ENCODE measurements around the gene CDKAL1.

The CDKAL1 gene

GRCh38 chr6:20861481-20861880 is 327.2 kb downstream of the CDKAL1 start:
- H3K9me3 ChIP-seq (ENCODE audit: control insufficient read depth, insufficient read depth, low read length) = no peaks in the 10 kb centered on the region
- H3K4me1 ChIP-seq (ENCODE audit: insufficient read depth, low read length) = peaks cover 24% of the 10 kb centered on the region
- H3K36me3 ChIP-seq (ENCODE audit: insufficient read depth, low read length) = no peaks in the 10 kb centered on the region
- H3K9ac ChIP-seq (ENCODE audit: low read depth, low read length) = no peak overlapping the region

- Histone ChIP-seq H3K9ac (ENCODE audit: low read depth, low read length) (no peak overlapping the region), H3K9me3 (ENCODE audit: control insufficient read depth, insufficient read depth, low read length) (no peaks in the 10 kb centered on the region), H3K4me1 (ENCODE audit: insufficient read depth, low read length) (peaks cover 30% of the 10 kb centered on the region)
Measured at GRCh38 chr6:20866036-20866435, 331.8 kb downstream of the CDKAL1 start.

GRCh38 chr6:20866935-20867703 is 332.9 kb downstream of the CDKAL1 start:
- Histone ChIP-seq H3K4me1 (ENCODE audit: insufficient read depth, low read length) (peaks cover 30% of the 10 kb centered on the region), H3K36me3 (ENCODE audit: insufficient read depth, low read length) (no peaks in the 10 kb centered on the region), H3K9me3 (ENCODE audit: control insufficient read depth, insufficient read depth, low read length) (no peaks in the 10 kb centered on the region), H3K9ac (ENCODE audit: low read depth, low read length) (no peak overlapping the region)

More at GRCh38 chr6:20866036-20866435, 331.8 kb downstream of the CDKAL1 start:
- no peaks in the 10 kb centered on the region for H3K36me3 ChIP-seq (ENCODE audit: insufficient read depth, low read length)

GRCh38 chr6:20868397-20869096 is 334.3 kb downstream of the CDKAL1 start:
- no peaks in the 10 kb centered on the region for H3K36me3 ChIP-seq (ENCODE audit: insufficient read depth, low read length)
- peaks cover 38% of the 10 kb centered on the region for H3K4me1 ChIP-seq (ENCODE audit: insufficient read depth, low read length)
- no peak overlapping the region for H3K9ac ChIP-seq (ENCODE audit: low read depth, low read length)
- no peaks in the 10 kb centered on the region for H3K9me3 ChIP-seq (ENCODE audit: control insufficient read depth, insufficient read depth, low read length)

- Histone ChIP-seq H3K9ac (ENCODE audit: low read depth, low read length) (no peak overlapping the region), H3K36me3 (ENCODE audit: insufficient read depth, low read length) (no peaks in the 10 kb centered on the region), H3K9me3 (ENCODE audit: control insufficient read depth, insufficient read depth, low read length) (no peaks in the 10 kb centered on the region), H3K4me1 (ENCODE audit: insufficient read depth, low read length) (peaks cover 42% of the 10 kb centered on the region)
Measured at GRCh38 chr6:20870021-20870420, 335.8 kb downstream of the CDKAL1 start.

- no peak overlapping the region for H3K9ac ChIP-seq (ENCODE audit: low read depth, low read length)
- H3K9me3 ChIP-seq (ENCODE audit: control insufficient read depth, insufficient read depth, low read length) = no peaks in the 10 kb centered on the region
- no peaks in the 10 kb centered on the region for H3K36me3 ChIP-seq (ENCODE audit: insufficient read depth, low read length)
- H3K4me1 ChIP-seq (ENCODE audit: insufficient read depth, low read length) = peaks cover 39% of the 10 kb centered on the region
Measured at GRCh38 chr6:20870493-20870892, 336.2 kb downstream of the CDKAL1 start.

- Histone ChIP-seq H3K9ac (ENCODE audit: low read depth, low read length) (no peak overlapping the region), H3K4me1 (ENCODE audit: insufficient read depth, low read length) (peaks cover 41% of the 10 kb centered on the region), H3K36me3 (ENCODE audit: insufficient read depth, low read length) (no peaks in the 10 kb centered on the region), H3K9me3 (ENCODE audit: control insufficient read depth, insufficient read depth, low read length) (no peaks in the 10 kb centered on the region)
Measured at GRCh38 chr6:20873425-20874190, 339.4 kb downstream of the CDKAL1 start.

- Histone ChIP-seq H3K9ac (ENCODE audit: low read depth, low read length) (no peak overlapping the region), H3K4me1 (ENCODE audit: insufficient read depth, low read length) (peaks cover 51% of the 10 kb centered on the region), H3K9me3 (ENCODE audit: control insufficient read depth, insufficient read depth, low read length) (no peaks in the 10 kb centered on the region), H3K36me3 (ENCODE audit: insufficient read depth, low read length) (no peaks in the 10 kb centered on the region)
Measured at GRCh38 chr6:20875369-20875963, 341.2 kb downstream of the CDKAL1 start.

GRCh38 chr6:20876036-20876435 is 341.8 kb downstream of the CDKAL1 start:
- Histone ChIP-seq H3K9ac (ENCODE audit: low read depth, low read length) (no peak overlapping the region; the same call in 1 of the 2 replicates), H3K36me3 (ENCODE audit: insufficient read depth, low read length) (no peaks in the 10 kb centered on the region), H3K9me3 (ENCODE audit: control insufficient read depth, insufficient read depth, low read length) (no peaks in the 10 kb centered on the region), H3K4me1 (ENCODE audit: insufficient read depth, low read length) (peaks cover 55% of the 10 kb centered on the region)

- Histone ChIP-seq H3K9me3 (ENCODE audit: control insufficient read depth, insufficient read depth, low read length) (no peaks in the 10 kb centered on the region), H3K9ac (ENCODE audit: low read depth, low read length) (no peak overlapping the region; the same call in 1 of the 2 replicates), H3K36me3 (ENCODE audit: insufficient read depth, low read length) (no peaks in the 10 kb centered on the region), H3K4me1 (ENCODE audit: insufficient read depth, low read length) (peaks cover 60% of the 10 kb centered on the region)
Measured at GRCh38 chr6:20876561-20876960, 342.3 kb downstream of the CDKAL1 start.

GRCh38 chr6:20877008-20877937 is 343.0 kb downstream of the CDKAL1 start:
- Histone ChIP-seq H3K36me3 (ENCODE audit: insufficient read depth, low read length) (no peaks in the 10 kb centered on the region), H3K4me1 (ENCODE audit: insufficient read depth, low read length) (peaks cover 63% of the 10 kb centered on the region), H3K9me3 (ENCODE audit: control insufficient read depth, insufficient read depth, low read length) (no peaks in the 10 kb centered on the region), H3K9ac (ENCODE audit: low read depth, low read length) (no peak overlapping the region)

- Histone ChIP-seq H3K36me3 (ENCODE audit: insufficient read depth, low read length) (no peaks in the 10 kb centered on the region), H3K9me3 (ENCODE audit: control insufficient read depth, insufficient read depth, low read length) (0 out of 2 replicates have a peak, but pooled peaks cover 3% of the 10 kb centered on the region), H3K9ac (ENCODE audit: low read depth, low read length) (no peak overlapping the region), H3K4me1 (ENCODE audit: insufficient read depth, low read length) (peaks cover 51% of the 10 kb centered on the region)
Measured at GRCh38 chr6:20879121-20879520, 344.9 kb downstream of the CDKAL1 start.

- H3K9me3 ChIP-seq (ENCODE audit: control insufficient read depth, insufficient read depth, low read length) = 0 out of 2 replicates have a peak, but pooled peaks cover 5% of the 10 kb centered on the region
- H3K9ac ChIP-seq (ENCODE audit: low read depth, low read length) = no peak overlapping the region
- no peaks in the 10 kb centered on the region for H3K36me3 ChIP-seq (ENCODE audit: insufficient read depth, low read length)
- peaks cover 50% of the 10 kb centered on the region for H3K4me1 ChIP-seq (ENCODE audit: insufficient read depth, low read length)
Measured at GRCh38 chr6:20879526-20879925, 345.3 kb downstream of the CDKAL1 start.
